SK-MEL-5 (cell line): Measurements from ENCODE around the gene MBTPS1. TPM values are rescaled to one million over a fixed set of nuclear protein-coding genes. Genes with fewer than 3 reads are reported as not detected.
A peak's percentile ranks its signal among the peaks of the same experiment; 100 is the strongest.
"Not testable (repeated sequence)": the region's sequence is repeated elsewhere in the genome, so short reads cannot be mapped to it uniquely, and the experiment has no call there.

Experiments
- DNase-seq: peaks from one replicate; pipeline ENCODE4 v3.0.0-alpha.2; 2016; ENCODE audit warnings: low read depth, low spot score
- in situ Hi-C: cut with HindIII; loops from 2 replicates; pipeline ENCODE4 v1.10.0; 2016; ENCODE audit warnings: low sequenced_read_pairs, high pct_unique_total_duplicates, low pct_unique_long_range_greater_than_20kb
- total RNA-seq: library from RNA; depleted of rRNA; stranded (reverse); fragments of >200 nt; shearing (Covaris generic); gene quantifications from 2 replicates; pipeline ENCODE4 v1.2.3, GENCODE V29; 2014

MBTPS1 gene
- total RNA-seq, 1 experiment from 2014 or later, result 48.7 TPM

- DNase-seq, result peak; percentile 35
Observed at GRCh38 chr16:84138824-84139627, 22.3 kb upstream of the MBTPS1 start.

DNA sequence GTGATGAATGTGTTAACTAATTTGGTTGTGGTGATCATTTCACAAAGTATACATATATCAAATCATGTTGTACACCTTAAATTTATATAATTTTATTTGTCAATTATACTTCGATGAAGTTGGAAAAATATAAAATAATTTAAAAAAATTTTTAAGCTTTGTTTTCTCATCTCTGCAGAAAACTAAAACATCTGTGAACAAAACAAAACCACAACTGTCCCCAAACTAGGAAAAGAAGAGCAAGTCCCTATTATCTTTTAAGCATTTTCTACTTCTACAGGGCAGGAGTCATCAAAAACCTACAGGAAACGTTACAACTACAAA is 21.7 kb upstream of the MBTPS1 start:
- DNase-seq, result no peak
- in situ Hi-C loops, result no loop called here

More at GRCh38 chr16:84138824-84139627, 22.3 kb upstream of the MBTPS1 start:
- in situ Hi-C loops, result no loop called here

GRCh38 chr16:84137769-84138357 is 21.1 kb upstream of the MBTPS1 start:
- in situ Hi-C loops, result no loop called here
- DNase-seq, result no peak

GRCh38 chr16:84137287-84137686 is 20.5 kb upstream of the MBTPS1 start:
- in situ Hi-C loops, result no loop called here
- no peak for DNase-seq

DNA sequence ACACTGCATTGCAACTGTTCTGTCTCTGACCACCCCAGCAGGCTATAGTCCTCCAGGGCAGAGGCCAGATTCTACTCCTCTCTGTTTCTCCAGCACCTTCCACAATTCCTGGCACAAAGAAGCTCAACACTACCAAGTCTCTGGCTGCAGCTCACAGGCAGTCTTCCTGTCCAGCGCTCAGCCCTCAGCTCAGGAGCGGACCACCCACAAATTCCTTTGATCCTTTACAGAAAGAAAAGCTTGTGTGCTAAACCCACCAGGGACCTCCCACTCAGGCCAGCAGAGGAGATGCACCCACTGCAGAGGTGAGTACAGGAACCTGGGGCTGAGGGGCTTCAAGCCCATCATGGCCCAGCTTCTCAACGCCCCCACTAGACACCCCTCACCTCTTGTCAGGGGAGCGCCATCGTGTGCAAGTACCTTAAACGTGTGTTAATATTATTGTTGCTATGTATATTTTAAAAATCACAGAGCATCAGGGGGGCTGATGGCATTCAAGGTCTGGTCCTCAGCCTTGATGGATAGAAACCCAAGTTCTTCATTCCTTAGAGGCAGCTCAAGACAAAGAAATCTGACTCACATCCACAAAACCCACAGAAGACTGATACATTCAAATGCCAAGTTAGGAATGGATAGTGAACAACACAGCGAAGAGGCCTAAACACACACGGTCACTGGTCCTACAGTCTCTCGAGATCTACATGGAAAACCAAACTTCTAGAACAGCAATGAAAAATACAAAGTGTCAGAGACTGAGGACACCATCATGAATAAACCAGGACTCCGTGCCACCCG is 19.8 kb upstream of the MBTPS1 start:
- in situ Hi-C loops, result no loop called here
- no peak for DNase-seq

DNA sequence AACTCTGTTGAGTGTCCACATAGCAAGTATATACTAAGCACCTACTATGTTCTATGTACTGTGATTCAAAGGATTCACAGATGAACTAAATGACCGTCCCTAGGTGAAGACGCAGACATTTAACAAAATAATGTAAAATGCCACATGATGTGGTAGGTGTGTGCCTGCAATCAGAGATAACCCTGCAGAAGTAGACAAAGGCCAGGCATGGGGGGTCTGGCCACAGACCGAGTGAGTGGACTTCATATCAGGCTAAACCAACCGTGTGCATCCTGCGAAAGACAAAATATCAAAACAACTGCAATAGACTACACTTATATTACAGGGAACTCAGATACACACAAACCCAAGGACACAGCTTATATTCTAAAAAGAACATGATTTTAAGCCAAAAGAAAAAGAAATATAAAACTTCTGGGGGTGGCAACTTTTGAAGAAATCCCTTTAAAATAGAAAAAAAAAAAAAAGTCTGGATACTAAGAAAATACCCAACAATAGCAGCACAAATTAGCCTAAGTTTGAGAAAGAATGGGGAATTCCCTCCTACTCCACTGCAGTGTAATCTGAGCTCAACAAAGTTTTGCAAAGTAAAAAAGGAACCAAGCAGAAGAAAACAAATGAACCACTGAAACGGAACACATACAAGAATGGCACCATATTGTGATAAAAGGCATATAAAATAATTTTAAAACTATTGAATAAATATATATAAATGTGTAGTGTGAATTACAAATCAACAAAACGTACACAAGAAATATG is 16.0 kb upstream of the MBTPS1 start:
- DNase-seq, result no peak
- in situ Hi-C loops, result no loop called here

- no peak for DNase-seq
- in situ Hi-C loops, result no loop called here
Observed at GRCh38 chr16:84131117-84131516, 14.4 kb upstream of the MBTPS1 start.

DNA sequence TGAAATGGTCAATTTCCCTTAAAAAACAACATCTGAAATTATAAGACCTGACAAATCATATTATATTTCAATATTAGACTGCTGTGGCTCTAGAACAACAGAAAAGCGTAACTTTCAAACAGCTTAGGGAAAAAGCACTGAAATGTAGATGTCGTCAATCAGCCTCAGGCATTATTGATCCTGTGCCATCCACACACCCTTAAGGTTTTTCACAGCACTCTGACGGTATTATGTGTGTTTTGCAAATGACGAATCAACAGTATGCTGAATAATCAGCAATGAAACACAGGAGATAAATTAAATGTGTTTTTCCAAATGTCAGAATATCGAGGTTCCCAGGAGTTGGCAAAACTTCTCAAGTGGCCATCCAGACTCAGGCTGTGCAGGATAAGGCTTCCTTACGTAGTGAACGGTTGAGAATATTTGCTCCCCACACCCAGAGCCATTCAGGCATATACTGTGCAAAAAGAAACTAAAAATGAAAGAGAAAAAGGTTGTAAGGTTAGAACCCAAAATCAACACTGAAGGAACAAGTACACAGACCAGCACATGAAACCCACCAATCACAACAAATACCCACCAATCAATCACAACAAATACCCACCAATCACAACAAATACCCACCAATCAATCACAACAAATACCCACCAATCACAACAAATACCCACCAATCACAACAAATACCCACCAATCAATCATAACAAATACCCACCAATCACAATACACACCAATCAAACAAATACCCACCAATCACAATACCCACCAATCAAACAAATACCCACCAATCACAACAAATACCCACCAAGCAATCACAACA is 7.7 kb upstream of the MBTPS1 start:
- in situ Hi-C loops, result no loop called here
- no peak for DNase-seq

DNA sequence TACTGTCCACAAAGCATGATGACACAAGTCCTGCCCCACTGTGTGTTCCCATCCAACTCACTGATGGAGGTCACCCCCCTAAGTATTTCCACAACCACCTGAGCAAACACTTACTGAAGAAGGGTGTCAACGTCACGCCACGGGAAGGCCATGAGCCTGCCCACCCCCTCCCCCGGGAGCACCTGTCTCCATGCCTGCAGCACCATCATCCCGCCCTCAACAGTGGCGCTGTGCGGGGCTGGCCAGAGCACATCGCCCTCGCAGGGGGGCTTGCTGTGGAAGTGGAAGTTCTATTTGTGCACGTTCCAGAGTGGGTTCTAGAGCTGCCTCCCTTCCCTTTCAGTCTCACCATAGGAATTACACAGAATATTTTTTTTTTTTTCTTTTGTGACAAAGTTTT is 4.3 kb upstream of the MBTPS1 start:
- in situ Hi-C loops, result no loop called here

GRCh38 chr16:84120023-84120422 is 3.3 kb upstream of the MBTPS1 start:
- no peak for DNase-seq
- in situ Hi-C loops, result no loop called here

More for the DNA sequence above, 4.3 kb upstream of the MBTPS1 start:
- DNase-seq, result no peak

- DNase-seq, result no peak
- in situ Hi-C loops, result no loop called here
Observed at GRCh38 chr16:84119368-84119767, 2.6 kb upstream of the MBTPS1 start.

GRCh38 chr16:84118315-84118714 is 1.6 kb upstream of the MBTPS1 start:
- DNase-seq, in situ Hi-C loops: not testable (repeated sequence)

DNA sequence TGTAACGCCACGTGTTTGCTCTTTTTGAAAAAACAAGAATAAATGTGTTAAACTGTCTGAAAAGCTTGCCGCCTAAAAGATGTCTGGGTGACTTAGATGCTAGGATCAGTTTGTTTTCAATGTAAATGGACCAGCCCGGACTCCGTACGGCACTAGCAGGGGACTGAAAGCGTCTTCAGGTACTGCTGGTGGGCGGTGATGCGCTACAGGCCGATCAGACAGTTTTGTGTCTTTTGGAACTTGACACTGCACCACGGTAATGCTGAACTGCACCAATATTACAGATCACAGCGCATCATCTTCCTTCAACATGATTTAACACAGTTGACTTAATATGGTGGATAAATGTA is 727 bp upstream of the MBTPS1 start:
- in situ Hi-C loops, result no loop called here

GRCh38 chr16:84115919-84116719 is 623 bp downstream of the MBTPS1 start:
- DNase-seq, result peak; percentile 20
- in situ Hi-C loops, result no loop called here

More for the DNA sequence above, 727 bp upstream of the MBTPS1 start:
- DNase-seq, result no peak

DNA sequence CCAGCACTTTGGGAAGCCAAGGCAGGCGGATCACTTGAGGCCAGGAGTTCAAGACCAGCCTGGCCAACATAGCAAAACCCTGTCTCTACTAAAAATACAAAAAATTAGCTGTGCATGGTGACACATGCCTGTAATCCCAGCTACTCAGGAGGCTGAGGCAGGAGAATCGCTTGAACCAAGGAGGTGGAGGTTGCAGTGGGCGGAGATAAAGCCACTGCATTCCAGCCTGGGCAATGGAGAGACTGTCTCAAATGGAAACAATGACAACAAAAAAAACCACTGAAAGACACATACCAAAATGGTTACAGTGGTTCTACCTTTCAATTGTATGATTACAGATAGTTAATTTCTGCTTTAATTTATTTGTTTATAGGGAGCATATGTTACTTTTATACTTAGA is 4.8 kb downstream of the MBTPS1 start:
- in situ Hi-C loops, result not testable (repeated sequence)

GRCh38 chr16:84111525-84111924 is 5.2 kb downstream of the MBTPS1 start:
- no peak for DNase-seq
- in situ Hi-C loops, result no loop called here

More for the DNA sequence above, 4.8 kb downstream of the MBTPS1 start:
- not testable (repeated sequence) for DNase-seq
